IMR-90 (cell line): ENCODE data around the gene SCN8A. TPM values are rescaled to one million over a fixed set of nuclear protein-coding genes. Genes with fewer than 3 reads are reported as not detected.
"Not testable (repeated sequence)": the region's sequence is repeated elsewhere in the genome, so short reads cannot be mapped to it uniquely, and the experiment has no call there.

Source experiments
- ATAC-seq: fragments of 200-7000 bp; cut with Tn5 transposase; 2 replicates; pipeline ENCODE4 v1.9.1; 2020; ENCODE audit warnings: low read depth, mild to moderate bottlenecking, moderate library complexity
- BruUV-seq: library from RNA; stranded (reverse); fragments of 400-500 nt; replicated peaks from 2 replicates; lab custom pipeline; 2021; lab: Mats Ljungman, UMichigan
- CTCF ChIA-PET: fragments of 300-600 bp; formaldehyde crosslinking; extraction: SDS; loops from one replicate; lab custom pipeline; 2021; ENCODE audit warnings: antibody characterized with exemption; lab: Yijun Ruan, JAX
- POLR2A ChIA-PET: fragments of 300-600 bp; sonication (Branson Sonifier 250); formaldehyde crosslinking; loops from one replicate; lab custom pipeline; 2022; ENCODE audit warnings: antibody characterized with exemption; ENCODE audit not compliant: unreplicated experiment; lab: Charles Lee
- DNase-seq: peaks from one replicate; pipeline ENCODE4 v3.0.0; 2013
- H2AFZ ChIP-seq: replicated peaks from 2 replicates; pipeline ENCODE3; 2013; ENCODE audit warnings: low read length, mild to moderate bottlenecking; ENCODE audit not compliant: poor library complexity
- H2AK5ac ChIP-seq: 2 replicates; pipeline ENCODE4 v1.6.1; 2013; ENCODE audit warnings: low read depth, low read length, inconsistent platforms
- H2AK9ac ChIP-seq: replicated peaks from 2 replicates; pipeline ENCODE3; 2013; ENCODE audit warnings: mild to moderate bottlenecking, low read depth, low read length, moderate library complexity; ENCODE audit not compliant: poor library complexity
- H2BK120ac ChIP-seq: 2 replicates; pipeline ENCODE4 v1.6.1; 2013; ENCODE audit warnings: low read depth, low read length, inconsistent platforms
- H2BK15ac ChIP-seq: 3 replicates; pipeline ENCODE4 v1.6.1; 2013; ENCODE audit warnings: low read depth, low read length, inconsistent platforms
- H2BK20ac ChIP-seq: 2 replicates; pipeline ENCODE4 v1.6.1; 2013; ENCODE audit warnings: low read depth, mild to moderate bottlenecking, inconsistent platforms, low read length, moderate library complexity
- H2BK5ac ChIP-seq: 2 replicates; pipeline ENCODE4 v1.6.1; 2013; ENCODE audit warnings: mild to moderate bottlenecking, low read depth, low read length, inconsistent platforms; ENCODE audit not compliant: poor library complexity, severe bottlenecking
- H3K14ac ChIP-seq: replicated peaks from 2 replicates; pipeline ENCODE4 v1.6.1; 2013; ENCODE audit warnings: low read depth, low read length, inconsistent platforms
- H3K18ac ChIP-seq: 2 replicates; pipeline ENCODE4 v1.6.1; 2013; ENCODE audit warnings: low read depth, low read length, control low read depth
- H3K23ac ChIP-seq: 2 replicates; pipeline ENCODE4 v1.6.1; 2013; ENCODE audit warnings: low read depth, low read length, inconsistent platforms
- H3K27ac ChIP-seq: 2 replicates; pipeline ENCODE4 v1.5.1; 2013; ENCODE audit warnings: mild to moderate bottlenecking, control low read depth, low read length; ENCODE audit not compliant: insufficient read depth
- H3K27me3 ChIP-seq: 2 replicates; pipeline ENCODE4 v1.6.1; 2013; ENCODE audit warnings: low read length; ENCODE audit not compliant: control insufficient read depth, insufficient read depth
- H3K36me3 ChIP-seq: 2 replicates; pipeline ENCODE4 v1.6.1; 2013; ENCODE audit warnings: low read length, mixed read lengths; ENCODE audit not compliant: control insufficient read depth, insufficient read depth
- H3K4ac ChIP-seq: 2 replicates; pipeline ENCODE4 v1.6.1; 2013; ENCODE audit warnings: low read depth, low read length, inconsistent platforms
- H3K4me1 ChIP-seq: 2 replicates; pipeline ENCODE4 v1.6.1; 2013; ENCODE audit warnings: low read length, mixed read lengths; ENCODE audit not compliant: control insufficient read depth, insufficient read depth
- H3K4me2 ChIP-seq: 2 replicates; pipeline ENCODE4 v1.6.1; 2013; ENCODE audit warnings: low read depth, mild to moderate bottlenecking, control low read depth, low read length, moderate library complexity
- H3K4me3 ChIP-seq: 2 replicates; pipeline ENCODE4 v1.5.1; 2013; ENCODE audit warnings: low read depth, mild to moderate bottlenecking, control low read depth, low read length, moderate library complexity; ENCODE audit not compliant: insufficient read depth
- H3K56ac ChIP-seq: 2 replicates; pipeline ENCODE4 v1.6.1; 2013; ENCODE audit warnings: low read length, inconsistent platforms; ENCODE audit not compliant: insufficient read depth; ENCODE audit errors: extremely low read depth
- H3K79me1 ChIP-seq, 2 experiments: 2 replicates each; pipeline ENCODE4 v1.6.1; 2013; ENCODE audit warnings: low read length in 2 of 2, inconsistent platforms in 1 of 2, low read depth in 1 of 2
- H3K9ac ChIP-seq: 2 replicates; pipeline ENCODE4 v1.6.1; 2013; ENCODE audit warnings: low read depth, low read length, control low read depth
- H3K9me1 ChIP-seq: 2 replicates; pipeline ENCODE4 v1.6.1; 2013; ENCODE audit warnings: low read length, inconsistent platforms; ENCODE audit not compliant: insufficient read depth
- H3K9me3 ChIP-seq: 2 replicates; pipeline ENCODE4 v1.6.1; 2013; ENCODE audit warnings: low read length; ENCODE audit not compliant: control insufficient read depth, insufficient read depth
- H4K20me1 ChIP-seq: 2 replicates; pipeline ENCODE4 v1.6.1; 2013; ENCODE audit warnings: low read length, inconsistent platforms; ENCODE audit not compliant: insufficient read depth
- H4K5ac ChIP-seq: 2 replicates; pipeline ENCODE4 v1.6.1; 2013; ENCODE audit warnings: mild to moderate bottlenecking, low read depth, low read length, control low read depth
- H4K8ac ChIP-seq, 2 experiments: 2 replicates each; pipeline ENCODE4 v1.6.1; 2013; ENCODE audit warnings: low read depth in 2 of 2, low read length in 2 of 2, control low read depth in 1 of 2, inconsistent platforms in 1 of 2
- H4K91ac ChIP-seq: 2 replicates; pipeline ENCODE4 v1.6.1; 2013; ENCODE audit warnings: low read depth, low read length, inconsistent platforms; ENCODE audit not compliant: insufficient read depth
- CHD1 ChIP-seq: IDR thresholded peaks from 2 replicates; pipeline ENCODE4 v1.6.1; 2012; ENCODE audit warnings: low read depth, low read length, improper control_type of control experiment
- RFX5 ChIP-seq: IDR thresholded peaks from 2 replicates; pipeline ENCODE4 v1.8.0; 2012; ENCODE audit warnings: low read depth, mild to moderate bottlenecking, low read length, moderate library complexity
- WGBS, 2 experiments: methylation state at CpG; one replicate each; pipeline versions ENCODE4 v1.1.5 to v1.1.7; 2013; ENCODE audit warnings: missing lambda C conversion rate in 2 of 2; ENCODE audit not compliant: insufficient read length in 1 of 2; ENCODE audit errors: extremely low coverage in 2 of 2; 5-methylcytosine and 5-hydroxymethylcytosine counted together
- dilution Hi-C: fragments of 300-500 bp; cut with HindIII; formaldehyde crosslinking; loops from one replicate; pipeline ENCODE4 v1.14.3; 2018; ENCODE audit warnings: low sequenced_read_pairs; ENCODE audit not compliant: unreplicated experiment
- in situ Hi-C: fragments of 300-500 bp; cut with MboI; formaldehyde crosslinking; loops from 3 replicates; pipeline ENCODE4 v1.14.3; 2019; ENCODE audit warnings: low sequenced_read_pairs, inconsistent platforms, mixed read lengths
- intact Hi-C: fragments of 100-400 bp; cut with micrococcal nuclease; formaldehyde crosslinking; loops from 2 replicates; pipeline ENCODE4 v1.10.0; 2022
- polyA plus RNA-seq, 3 experiments: library from polyadenylated mRNA; depleted of rRNA; stranded (reverse); fragments of >200 nt; gene quantifications; 2 replicates each; pipeline ENCODE4 v1.2.3, GENCODE V29; 2012; ENCODE audit warnings: low replicate concordance in 1 of 3
- total RNA-seq: library from RNA; depleted of rRNA; stranded (reverse); fragments of >200 nt; gene quantifications from 2 replicates; pipeline ENCODE4 v1.2.3, GENCODE V29; 2012
- TF ChIP-seq, protein P1 (sequence below): fragments of 150-350 bp; IDR thresholded peaks from 2 replicates; pipeline ENCODE4 v1.6.1; 2017; ENCODE audit warnings: mild to moderate bottlenecking, antibody characterized with exemption, low read length, low read depth

SCN8A gene
- total and polyA plus RNA-seq, 2 of the 4 experiments (the other 2 are of a cell fraction): 6.9 to 19.7 TPM

DNA sequence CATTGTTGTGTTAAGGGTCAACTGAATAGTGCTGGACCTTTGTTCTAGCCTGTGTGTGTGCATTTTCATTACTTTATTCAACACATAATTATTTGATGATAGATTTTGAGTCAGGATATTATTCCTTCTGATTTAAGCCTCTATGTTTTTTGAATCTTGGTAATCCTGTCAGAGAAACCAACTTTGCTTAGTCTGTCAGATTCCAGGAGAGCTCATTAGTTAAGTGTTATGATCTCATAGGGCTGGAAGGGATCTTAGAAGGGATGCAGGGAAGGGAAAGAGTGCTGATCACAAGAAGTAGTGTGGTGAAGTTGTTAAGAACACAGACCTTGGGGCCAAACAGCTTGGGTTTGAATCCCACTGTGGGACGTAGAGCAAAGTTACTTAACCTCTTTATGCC lies 52.9 kb downstream of the SCN8A start:
- no peak overlapping the region for H4K5ac ChIP-seq
- no peaks in the 10 kb centered on the region for H3K27me3 ChIP-seq
- H3K36me3 ChIP-seq: no peaks in the 10 kb centered on the region
- no peak for TF ChIP-seq CHD1
- TF ChIP-seq, protein P1, sequence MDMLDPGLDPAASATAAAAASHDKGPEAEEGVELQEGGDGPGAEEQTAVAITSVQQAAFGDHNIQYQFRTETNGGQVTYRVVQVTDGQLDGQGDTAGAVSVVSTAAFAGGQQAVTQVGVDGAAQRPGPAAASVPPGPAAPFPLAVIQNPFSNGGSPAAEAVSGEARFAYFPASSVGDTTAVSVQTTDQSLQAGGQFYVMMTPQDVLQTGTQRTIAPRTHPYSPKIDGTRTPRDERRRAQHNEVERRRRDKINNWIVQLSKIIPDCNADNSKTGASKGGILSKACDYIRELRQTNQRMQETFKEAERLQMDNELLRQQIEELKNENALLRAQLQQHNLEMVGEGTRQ: no peak
- TF ChIP-seq RFX5: no peak
- H3K79me1 ChIP-seq: peaks cover 6 to 47% of the 10 kb centered on the region in 2 experiments; a peak in 3 of 4 replicates
- H3K9me1 ChIP-seq: peaks cover 6% of the 10 kb centered on the region; the same call in 1 of the 2 replicates
- no peak overlapping the region for H2AFZ ChIP-seq
- H2BK20ac ChIP-seq: no peak overlapping the region
- in situ Hi-C loops (no loop called here), dilution Hi-C loops (no loop called here), intact Hi-C loops (no loop called here)
- no peak overlapping the region for H3K18ac ChIP-seq
- no TSS peak for BruUV-seq
- no peak overlapping the region for H3K4ac ChIP-seq
- no peak overlapping the region for H3K14ac ChIP-seq
- no peak overlapping the region for H3K9ac ChIP-seq
- peaks cover 10% of the 10 kb centered on the region; the same call in 1 of the 2 replicates for H4K20me1 ChIP-seq
- no peak overlapping the region for H3K4me3 ChIP-seq
- CTCF ChIA-PET: no interaction called here
- POLR2A ChIA-PET: no interaction called here
- H3K56ac ChIP-seq: no peak overlapping the region
- no peak overlapping the region for H3K4me2 ChIP-seq
- no peaks in the 10 kb centered on the region for H3K9me3 ChIP-seq
- no peaks in the 10 kb centered on the region for H3K4me1 ChIP-seq
- no peak overlapping the region for H3K27ac ChIP-seq
- peak; percentile 28 for DNase-seq
- no peak overlapping the region for H2AK9ac ChIP-seq
- WGBS, 2 experiments: no CpG with 5 or more reads among the region's 1 CpG
- H4K8ac ChIP-seq: no peak overlapping the region
- H3K23ac ChIP-seq: no peak overlapping the region
- H4K91ac ChIP-seq: no peak overlapping the region
- H2BK15ac ChIP-seq: no peak overlapping the region
- H2AK5ac ChIP-seq: no peak overlapping the region
- ATAC-seq: no peak
- no peak overlapping the region for H2BK120ac ChIP-seq
- no peak overlapping the region for H2BK5ac ChIP-seq

DNA sequence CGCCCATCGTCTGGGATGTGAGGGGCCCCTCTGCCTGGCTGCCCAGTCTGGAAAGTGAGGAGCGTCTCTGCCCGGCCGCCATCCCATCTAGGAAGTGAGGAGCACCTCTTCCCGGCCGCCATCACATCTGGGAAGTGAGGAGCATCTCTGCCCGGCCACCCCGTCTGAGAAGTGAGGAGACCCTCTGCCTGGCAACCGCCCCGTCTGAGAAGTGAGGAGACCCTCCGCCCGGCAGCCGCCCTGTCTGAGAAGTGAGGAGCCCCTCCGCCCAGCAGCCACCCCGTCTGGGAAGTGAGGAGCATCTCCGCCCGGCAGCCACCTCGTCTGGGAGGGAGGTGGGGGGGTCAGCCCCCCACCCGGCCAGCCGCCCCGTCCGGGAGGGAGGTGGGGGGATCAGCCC lies 53.7 kb downstream of the SCN8A start:
- H3K27me3 ChIP-seq, in situ Hi-C loops, H2AFZ ChIP-seq, BruUV-seq, DNase-seq, H2BK15ac ChIP-seq, intact Hi-C loops, H3K4me2 ChIP-seq, H4K8ac ChIP-seq, H3K9me1 ChIP-seq, dilution Hi-C loops, POLR2A ChIA-PET, H2BK20ac ChIP-seq, CTCF ChIA-PET, H3K9me3 ChIP-seq, H3K56ac ChIP-seq, H3K36me3 ChIP-seq, H4K5ac ChIP-seq, H3K4me1 ChIP-seq, H3K14ac ChIP-seq, H3K27ac ChIP-seq, H3K23ac ChIP-seq, H2AK9ac ChIP-seq, H2AK5ac ChIP-seq, H3K18ac ChIP-seq, H2BK120ac ChIP-seq, H3K9ac ChIP-seq, H3K4ac ChIP-seq, H3K4me3 ChIP-seq, H4K91ac ChIP-seq, H2BK5ac ChIP-seq, ATAC-seq: not testable (repeated sequence)
- Histone ChIP-seq H3K79me1 (peaks cover 6 to 42% of the 10 kb centered on the region in 2 experiments; a peak in 3 of 4 replicates), H4K20me1 (peaks cover 10% of the 10 kb centered on the region; the same call in 1 of the 2 replicates)
- WGBS, 2 experiments: no CpG with 5 or more reads among the region's 23 CpGs
